HG03575 (cell line): ENCODE data around the gene DET1.
"Not testable (repeated sequence)": the region's sequence is repeated elsewhere in the genome, so short reads cannot be mapped to it uniquely, and the experiment has no call there.

Experiments used
- ATAC-seq: cut with Tn5 transposase; IDR thresholded peaks from one replicate; pipeline ENCODE4 v1.9.1; 2021; ENCODE audit not compliant: unreplicated experiment, insufficient number of reproducible peaks, low FRiP score; ENCODE audit errors: extremely low read depth

The DET1 gene

GRCh38 chr15:88542342-88542733 is 4.1 kb downstream of the DET1 start:
- no peak for ATAC-seq

GRCh38 chr15:88541709-88542341 is 4.7 kb downstream of the DET1 start:
- ATAC-seq, result no peak

- not testable (repeated sequence) for ATAC-seq
These were observed 5.4 kb downstream of the DET1 start for GRCh38 chr15:88541111-88541510.

- ATAC-seq, result not testable (repeated sequence)
These were observed 6.1 kb downstream of the DET1 start for GRCh38 chr15:88540350-88540749.

GRCh38 chr15:88539441-88539840 is 7.0 kb downstream of the DET1 start:
- no peak for ATAC-seq

GRCh38 chr15:88538972-88539371 is 7.5 kb downstream of the DET1 start:
- no peak for ATAC-seq

GRCh38 chr15:88537591-88538317 is 8.7 kb downstream of the DET1 start:
- no peak for ATAC-seq

GRCh38 chr15:88535607-88536313 is 10.7 kb downstream of the DET1 start:
- ATAC-seq, result no peak

- no peak for ATAC-seq
These were observed 11.4 kb downstream of the DET1 start for GRCh38 chr15:88535100-88535499.

- no peak for ATAC-seq
These were observed 13.1 kb downstream of the DET1 start for GRCh38 chr15:88533376-88533775.

- ATAC-seq, result no peak
These were observed 17.4 kb downstream of the DET1 start for GRCh38 chr15:88529021-88529630.

GRCh38 chr15:88526247-88526879 is 20.1 kb downstream of the DET1 start:
- ATAC-seq, result no peak

- ATAC-seq, result no peak
These were observed 21.1 kb downstream of the DET1 start for GRCh38 chr15:88525418-88525817.

GRCh38 chr15:88524094-88524493 is 22.4 kb downstream of the DET1 start:
- not testable (repeated sequence) for ATAC-seq

- ATAC-seq, result no peak
These were observed 27.6 kb downstream of the DET1 start for GRCh38 chr15:88518903-88519302.

GRCh38 chr15:88513195-88513594 is 33.3 kb downstream of the DET1 start:
- no peak for ATAC-seq

GRCh38 chr15:88512601-88513000 is 33.9 kb downstream of the DET1 start:
- no peak for ATAC-seq

- ATAC-seq, result no peak
These were observed 34.4 kb downstream of the DET1 start for GRCh38 chr15:88512078-88512477.

GRCh38 chr15:88511161-88511560 is 35.3 kb downstream of the DET1 start:
- ATAC-seq, result no peak
